AG09309 (cell line): ENCODE data around the gene TMBIM4.
A peak's percentile ranks its signal among the peaks of the same experiment; 100 is the strongest.
"Not testable (repeated sequence)": the region's sequence is repeated elsewhere in the genome, so short reads cannot be mapped to it uniquely, and the experiment has no call there.

Experiments
- DNase-seq: peaks from one replicate; pipeline ENCODE4 v3.0.0-alpha.2; 2010; ENCODE audit warnings: low read depth
- H3K4me3 ChIP-seq: 2 replicates; pipeline ENCODE4 v1.5.1; 2011; ENCODE audit warnings: mild to moderate bottlenecking, low read depth, low read length, moderate library complexity; ENCODE audit not compliant: control insufficient read depth
- TF ChIP-seq, protein P1 (sequence below): IDR thresholded peaks from 2 replicates; pipeline ENCODE4 v1.5.1; 2011; ENCODE audit warnings: mild to moderate bottlenecking, low read depth, low read length, inconsistent platforms; ENCODE audit not compliant: insufficient read depth, control insufficient read depth; ENCODE audit errors: missing control alignments

The TMBIM4 gene

GRCh38 chr12:66190519-66191370, 20.9 kb upstream of the TMBIM4 start:
- TF ChIP-seq, protein P1, sequence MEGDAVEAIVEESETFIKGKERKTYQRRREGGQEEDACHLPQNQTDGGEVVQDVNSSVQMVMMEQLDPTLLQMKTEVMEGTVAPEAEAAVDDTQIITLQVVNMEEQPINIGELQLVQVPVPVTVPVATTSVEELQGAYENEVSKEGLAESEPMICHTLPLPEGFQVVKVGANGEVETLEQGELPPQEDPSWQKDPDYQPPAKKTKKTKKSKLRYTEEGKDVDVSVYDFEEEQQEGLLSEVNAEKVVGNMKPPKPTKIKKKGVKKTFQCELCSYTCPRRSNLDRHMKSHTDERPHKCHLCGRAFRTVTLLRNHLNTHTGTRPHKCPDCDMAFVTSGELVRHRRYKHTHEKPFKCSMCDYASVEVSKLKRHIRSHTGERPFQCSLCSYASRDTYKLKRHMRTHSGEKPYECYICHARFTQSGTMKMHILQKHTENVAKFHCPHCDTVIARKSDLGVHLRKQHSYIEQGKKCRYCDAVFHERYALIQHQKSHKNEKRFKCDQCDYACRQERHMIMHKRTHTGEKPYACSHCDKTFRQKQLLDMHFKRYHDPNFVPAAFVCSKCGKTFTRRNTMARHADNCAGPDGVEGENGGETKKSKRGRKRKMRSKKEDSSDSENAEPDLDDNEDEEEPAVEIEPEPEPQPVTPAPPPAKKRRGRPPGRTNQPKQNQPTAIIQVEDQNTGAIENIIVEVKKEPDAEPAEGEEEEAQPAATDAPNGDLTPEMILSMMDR, result no peak
- H3K4me3 ChIP-seq, result no peak overlapping the region
- DNase-seq, result peak; percentile 10

DNA sequence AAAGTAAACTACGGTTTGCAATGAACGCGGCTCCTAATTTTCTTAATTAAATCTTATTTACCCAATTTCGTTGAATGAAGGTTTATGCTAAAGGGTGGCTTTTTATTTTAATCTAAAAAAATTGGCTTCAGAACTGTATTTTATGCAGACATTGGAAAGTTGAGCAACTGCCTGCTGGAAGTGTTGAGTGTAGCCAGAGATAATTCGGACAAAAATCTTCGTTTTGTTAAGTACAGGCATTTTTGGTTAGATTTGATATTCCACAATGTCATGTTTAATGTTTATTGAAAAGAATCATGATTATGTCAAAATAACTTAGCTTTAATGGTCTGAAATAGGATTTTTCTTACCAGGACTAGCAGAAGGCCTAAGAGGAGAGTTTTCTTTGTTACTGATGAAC, 20.1 kb upstream of the TMBIM4 start:
- TF ChIP-seq, protein P1, result no peak
- DNase-seq, result no peak
- H3K4me3 ChIP-seq, result no peak overlapping the region

DNA sequence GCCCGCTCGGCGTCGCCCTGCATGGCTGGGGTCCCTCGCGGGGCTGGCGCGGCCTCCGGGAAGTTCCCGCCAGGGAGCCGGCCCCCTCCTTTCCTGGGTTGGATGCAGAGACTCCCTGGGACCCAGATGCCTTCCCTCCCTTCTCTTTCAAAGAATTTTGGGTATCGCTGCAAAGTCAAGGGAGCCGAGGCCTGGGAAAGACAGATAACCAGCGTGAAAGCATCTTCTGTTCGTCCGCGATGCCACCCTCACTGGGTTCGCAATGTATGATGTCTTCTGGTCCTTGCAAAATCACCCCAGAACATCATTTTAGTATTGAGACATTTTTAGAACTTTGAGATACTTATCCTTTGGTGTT, 19.7 kb upstream of the TMBIM4 start:
- H3K4me3 ChIP-seq, result peak overlapping the region; percentile 58
- no peak for DNase-seq
- TF ChIP-seq, protein P1, result no peak

DNA sequence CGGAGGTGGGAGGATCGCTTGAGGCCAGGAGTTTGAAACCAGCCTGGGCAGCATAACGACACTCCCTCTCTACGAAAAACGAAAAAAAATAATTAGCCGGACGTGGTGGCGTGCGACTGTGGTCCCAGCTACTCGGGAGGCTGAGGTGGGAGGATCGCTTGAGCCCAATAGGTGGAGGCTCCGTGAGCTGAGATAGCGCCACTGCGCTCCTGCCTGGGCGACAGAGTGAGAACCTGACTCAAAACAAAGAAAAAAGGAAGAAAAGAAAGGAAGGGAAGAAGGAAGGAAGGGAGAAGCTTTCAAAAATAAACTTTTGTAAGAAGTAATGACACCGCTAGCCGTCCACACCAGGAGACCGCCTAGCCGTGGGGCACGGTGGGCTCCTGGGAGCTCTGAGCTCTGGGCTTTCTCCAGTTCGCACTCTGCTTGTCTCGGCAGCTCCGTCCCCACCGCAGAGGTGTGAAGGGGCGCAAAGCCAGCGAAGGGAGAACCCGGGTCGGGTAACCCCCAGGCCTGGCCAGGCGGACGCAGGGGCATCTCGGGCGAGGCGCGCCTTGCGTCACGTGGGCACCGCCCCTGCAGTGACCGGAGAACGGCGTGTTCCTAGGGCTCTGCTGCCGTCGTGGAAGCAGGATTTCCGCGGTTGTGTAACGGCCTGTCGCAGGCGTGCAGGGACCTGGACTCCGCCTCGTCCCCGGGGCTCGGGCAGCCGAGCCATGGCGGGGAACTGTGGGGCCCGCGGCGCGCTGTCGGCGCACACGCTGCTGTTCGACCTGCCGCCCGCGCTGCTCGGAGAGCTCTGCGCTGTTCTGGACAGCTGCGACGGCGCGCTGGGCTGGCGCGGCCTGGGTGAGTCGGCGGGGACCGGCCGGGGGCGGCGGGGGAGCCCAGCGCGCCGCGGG, 19.0 kb upstream of the TMBIM4 start, which contains the start of gene IRAK3:
Gene IRAK3 (plus strand): TSS at position 631 of the 902 bp plus-strand sequence. CDS start 86 bp downstream, at position 717.
- DNase-seq, result no peak
- TF ChIP-seq, protein P1, result no peak
- H3K4me3 ChIP-seq, result peak within 1 kb of the TSS; percentile 58

DNA sequence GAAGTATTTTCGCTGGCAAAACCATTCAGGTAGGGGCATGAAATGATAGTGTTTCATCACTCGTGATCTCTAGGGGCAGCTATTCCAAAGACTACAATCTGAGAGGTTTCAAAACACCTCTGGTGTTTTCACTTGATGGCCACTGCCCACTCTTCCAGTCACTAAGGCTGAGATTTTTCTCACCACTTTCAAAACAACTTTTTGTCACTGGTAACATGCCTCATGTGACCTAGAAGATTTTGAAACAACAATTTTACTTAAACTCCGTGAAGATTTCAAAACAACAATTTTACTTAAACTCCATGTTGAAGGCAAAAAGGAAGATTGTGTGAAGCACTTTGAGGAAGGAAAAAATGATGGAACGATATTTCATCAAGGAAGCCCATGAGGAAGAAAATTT, 18.0 kb upstream of the TMBIM4 start:
- TF ChIP-seq, protein P1, result no peak
- no peak for DNase-seq
- no peak overlapping the region for H3K4me3 ChIP-seq

DNA sequence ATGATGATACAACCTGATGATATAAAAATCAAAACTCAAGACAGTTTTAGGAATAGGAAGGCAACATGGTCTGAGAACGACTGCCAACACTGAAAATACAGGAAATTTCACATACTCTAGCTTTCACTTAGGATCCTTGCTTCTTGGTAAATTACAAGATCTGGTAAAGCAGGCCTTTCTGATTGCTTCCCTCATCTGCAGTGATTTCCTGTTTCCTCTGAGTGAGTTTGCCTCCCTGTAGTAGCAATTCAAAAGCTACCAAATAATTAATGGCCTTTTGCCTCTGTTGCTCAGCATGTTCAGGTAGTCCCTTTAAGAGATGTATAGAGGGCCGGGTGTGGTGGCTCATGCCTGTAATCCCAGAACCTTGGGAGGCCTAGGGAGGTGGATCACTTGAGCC, 17.2 kb upstream of the TMBIM4 start:
- TF ChIP-seq, protein P1, result no peak
- no peak overlapping the region for H3K4me3 ChIP-seq
- no peak for DNase-seq

GRCh38 chr12:66184822-66185221, 15.0 kb upstream of the TMBIM4 start:
- H3K4me3 ChIP-seq, DNase-seq: not testable (repeated sequence)
